ENCODE results near the gene PLD3.

DNA sequence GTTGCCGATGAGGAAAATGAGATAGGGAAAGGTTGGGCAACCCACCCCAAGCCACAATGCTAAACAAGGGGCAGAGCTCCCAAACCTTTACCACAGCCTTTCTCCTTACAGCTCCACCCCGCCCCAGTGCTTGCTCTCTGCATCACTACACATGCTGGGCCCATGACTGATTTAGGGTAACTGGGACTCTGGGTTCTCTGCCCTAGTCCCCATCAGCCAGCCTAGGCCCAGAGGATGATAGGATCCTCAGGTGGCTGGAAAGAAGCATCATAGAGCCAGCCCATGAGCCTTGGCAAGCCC, 11.9 kb upstream of the PLD3 start:
- no peak for TF ChIP-seq CTCF (IDR thresholded peaks at IDR 0.05)
- no peak for TF ChIP-seq EZH2 (IDR thresholded peaks at IDR 0.05)
